ENCODE data around the gene MARCHF6. TPM values are rescaled to one million over a fixed set of nuclear protein-coding genes. Genes with fewer than 3 reads are reported as not detected.
"Not testable (repeated sequence)": the region's sequence is repeated elsewhere in the genome, so short reads cannot be mapped to it uniquely, and the experiment has no call there.

The MARCHF6 gene
- total RNA-seq, 1 donor from 2014 or later = 136 TPM

DNA sequence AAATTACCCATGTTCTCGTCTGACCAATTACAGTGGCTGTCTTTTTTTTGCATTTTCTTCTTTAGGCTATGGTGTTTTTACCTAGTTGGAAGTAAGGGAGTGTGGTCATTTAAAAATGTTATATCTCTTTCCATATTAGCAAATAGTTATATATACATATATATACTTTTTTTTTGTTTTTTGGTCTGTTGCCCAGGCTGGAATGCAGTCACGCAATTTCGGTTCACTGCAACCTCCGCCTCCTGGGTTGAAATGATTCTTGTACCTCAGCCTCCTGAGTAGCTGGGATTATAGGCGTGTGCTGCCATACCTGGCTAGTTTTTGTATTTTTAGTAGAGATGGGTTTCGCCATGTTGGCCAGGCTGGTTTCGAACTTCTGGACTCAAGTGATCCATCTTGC, 12.3 kb downstream of the MARCHF6 start:
- Histone ChIP-seq H3K4me3 (no peak overlapping the region), H3K27ac (no peak overlapping the region), H3K4me1 (peaks cover 34% of the 10 kb centered on the region), H3K36me3 (no peaks in the 10 kb centered on the region), H3K9me3 (no peaks in the 10 kb centered on the region), H3K27me3 (ENCODE audit: low read depth) (no peaks in the 10 kb centered on the region)
- intact Hi-C loops (cut with DNase I) = no loop called here
- TF ChIP-seq, protein P1, sequence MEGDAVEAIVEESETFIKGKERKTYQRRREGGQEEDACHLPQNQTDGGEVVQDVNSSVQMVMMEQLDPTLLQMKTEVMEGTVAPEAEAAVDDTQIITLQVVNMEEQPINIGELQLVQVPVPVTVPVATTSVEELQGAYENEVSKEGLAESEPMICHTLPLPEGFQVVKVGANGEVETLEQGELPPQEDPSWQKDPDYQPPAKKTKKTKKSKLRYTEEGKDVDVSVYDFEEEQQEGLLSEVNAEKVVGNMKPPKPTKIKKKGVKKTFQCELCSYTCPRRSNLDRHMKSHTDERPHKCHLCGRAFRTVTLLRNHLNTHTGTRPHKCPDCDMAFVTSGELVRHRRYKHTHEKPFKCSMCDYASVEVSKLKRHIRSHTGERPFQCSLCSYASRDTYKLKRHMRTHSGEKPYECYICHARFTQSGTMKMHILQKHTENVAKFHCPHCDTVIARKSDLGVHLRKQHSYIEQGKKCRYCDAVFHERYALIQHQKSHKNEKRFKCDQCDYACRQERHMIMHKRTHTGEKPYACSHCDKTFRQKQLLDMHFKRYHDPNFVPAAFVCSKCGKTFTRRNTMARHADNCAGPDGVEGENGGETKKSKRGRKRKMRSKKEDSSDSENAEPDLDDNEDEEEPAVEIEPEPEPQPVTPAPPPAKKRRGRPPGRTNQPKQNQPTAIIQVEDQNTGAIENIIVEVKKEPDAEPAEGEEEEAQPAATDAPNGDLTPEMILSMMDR (IDR thresholded peaks at IDR 0.05) = no peak
- peak in 1 of 2 donors; percentile 28 for ATAC-seq
- no peak for DNase-seq

DNA sequence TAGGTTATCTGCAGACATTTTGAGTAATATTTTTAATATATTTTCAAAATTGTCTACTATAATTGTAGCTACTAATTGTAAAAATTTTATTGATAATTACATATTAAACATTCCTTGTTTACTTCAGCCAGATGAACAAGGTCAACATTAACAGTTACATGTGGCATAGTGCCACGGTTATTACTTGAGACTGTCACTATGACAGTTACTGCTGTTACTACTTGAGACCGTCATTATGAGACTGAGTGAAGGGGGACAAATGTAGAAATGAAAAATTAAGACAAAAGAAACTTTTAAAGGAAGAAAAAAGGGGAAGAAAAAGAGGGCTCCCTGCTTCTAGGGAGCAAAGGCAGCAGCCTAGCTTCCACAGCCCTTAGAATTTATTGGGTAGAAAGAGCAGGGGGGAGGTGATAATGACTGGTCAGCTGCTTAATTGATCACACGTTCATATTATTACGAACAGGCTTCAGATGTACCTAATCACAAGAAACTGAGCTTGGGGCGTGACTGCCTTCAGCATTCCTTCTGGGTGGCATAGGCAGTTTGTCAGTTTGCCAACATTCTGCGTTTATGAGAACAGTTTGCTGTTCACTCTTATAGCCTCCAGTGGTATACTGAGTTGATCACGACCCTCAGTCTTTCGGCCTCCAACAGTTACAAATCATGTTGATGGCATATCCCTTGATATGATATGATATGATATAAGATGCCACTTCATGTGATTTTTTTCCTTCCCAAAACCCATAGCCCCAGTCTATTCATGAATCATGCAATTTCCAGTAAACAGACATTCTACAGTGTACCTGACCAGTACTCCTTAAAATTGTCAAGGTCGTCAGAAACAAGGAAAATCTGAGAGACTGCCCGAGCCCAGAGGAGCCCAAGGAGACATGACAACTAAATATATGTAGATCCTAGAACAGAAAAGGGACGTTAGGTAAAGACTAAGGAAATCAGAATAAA, 13.1 kb downstream of the MARCHF6 start:
- ATAC-seq (peak; percentile 41 to 74), DNase-seq (no peak)
- Histone ChIP-seq H3K27me3 (ENCODE audit: low read depth) (no peaks in the 10 kb centered on the region), H3K9me3 (no peaks in the 10 kb centered on the region), H3K36me3 (no peaks in the 10 kb centered on the region), H3K4me1 (peaks cover 39% of the 10 kb centered on the region), H3K4me3 (no peak overlapping the region), H3K27ac (peak overlapping the region; percentile 9)
- TF ChIP-seq, protein P1 (IDR thresholded peaks at IDR 0.05) = no peak
- intact Hi-C loops (cut with DNase I) = no loop called here

GRCh38 chr5:10367579-10367978, 14.1 kb downstream of the MARCHF6 start:
- no peaks in the 10 kb centered on the region for H3K9me3 ChIP-seq
- no peaks in the 10 kb centered on the region for H3K36me3 ChIP-seq
- peaks cover 45% of the 10 kb centered on the region for H3K4me1 ChIP-seq
- ATAC-seq = no peak
- no peak for DNase-seq
- no peaks in the 10 kb centered on the region for H3K27me3 ChIP-seq (ENCODE audit: low read depth)
- TF ChIP-seq, protein P1 (IDR thresholded peaks at IDR 0.05) = no peak
- H3K4me3 ChIP-seq = no peak overlapping the region
- intact Hi-C loops (cut with DNase I) = no loop called here
- no peak overlapping the region for H3K27ac ChIP-seq

GRCh38 chr5:10370931-10371330, 17.4 kb downstream of the MARCHF6 start:
- no peak overlapping the region for H3K27ac ChIP-seq
- H3K36me3 ChIP-seq = no peaks in the 10 kb centered on the region
- DNase-seq (no peak), ATAC-seq (no peak)
- TF ChIP-seq, protein P1 (IDR thresholded peaks at IDR 0.05) = no peak
- intact Hi-C loops (cut with DNase I) = no loop called here
- H3K27me3 ChIP-seq (ENCODE audit: low read depth) = no peaks in the 10 kb centered on the region
- H3K9me3 ChIP-seq = no peaks in the 10 kb centered on the region
- H3K4me3 ChIP-seq = no peak overlapping the region
- H3K4me1 ChIP-seq = peaks cover 50% of the 10 kb centered on the region

- H3K27ac ChIP-seq; intact Hi-C loops (cut with DNase I); DNase-seq; H3K36me3 ChIP-seq; H3K27me3 ChIP-seq (ENCODE audit: low read depth); ATAC-seq; H3K9me3 ChIP-seq; H3K4me3 ChIP-seq: not testable (repeated sequence)
- peaks cover 45% of the 10 kb centered on the region for H3K4me1 ChIP-seq
Measured at GRCh38 chr5:10371369-10371768, 17.9 kb downstream of the MARCHF6 start.

Data from lower lobe of right lung (tissue), 2 donors.